Sigmoid colon (tissue), 7 donors: ENCODE data around the gene GPR61. TPM values are rescaled to one million over a fixed set of nuclear protein-coding genes. Genes with fewer than 3 reads are reported as not detected.
A peak's percentile ranks its signal among the peaks of the same experiment; 100 is the strongest.

Source experiments
- DNase-seq: peaks from one replicate; pipeline ENCODE4 v3.0.0-alpha.2; 2019
- H3K27ac ChIP-seq, 4 donors: fragments of 200-600 bp; sonication (generic); one replicate each; pipeline ENCODE4 v1.5.1; 2016 to 2019; ENCODE audit warnings: mild to moderate bottlenecking in 1 of 4
- H3K27me3 ChIP-seq, 3 donors: fragments of 200-600 bp; sonication (generic); one replicate each; pipeline ENCODE4 v1.5.1; 2019; ENCODE audit warnings: mild to moderate bottlenecking in 1 of 3
- H3K36me3 ChIP-seq, 4 donors: fragments of 200-600 bp; sonication (generic); one replicate each; pipeline ENCODE4 v1.5.1; 2016 to 2019
- H3K4me1 ChIP-seq, 4 donors: fragments of 200-600 bp; sonication (generic); one replicate each; pipeline ENCODE4 v1.5.1; 2017 to 2019
- H3K4me3 ChIP-seq, 4 donors: fragments of 200-600 bp; sonication (generic); one replicate each; pipeline ENCODE4 v1.5.1; 2017 to 2019; ENCODE audit warnings: mild to moderate bottlenecking in 2 of 4, moderate library complexity in 1 of 4
- H3K9me3 ChIP-seq, 4 donors: fragments of 200-600 bp in 3 of 4; sonication (generic) in 3 of 4; one replicate each; pipeline versions ENCODE4 v1.5.1 to v1.6.1; 2013 to 2019
- EP300 ChIP-seq, 4 donors: sonication (generic); formaldehyde crosslinking; IDR thresholded peaks; one replicate each; pipeline ENCODE4 v1.6.1; 2017; ENCODE audit warnings: antibody characterized with exemption in 4 of 4
- POLR2A ChIP-seq, 2 donors: fragments of 450-650 bp; IDR thresholded peaks; one replicate each; pipeline ENCODE4 v1.6.1; 2016; ENCODE audit warnings: antibody characterized with exemption in 2 of 2, mild to moderate bottlenecking in 2 of 2, moderate library complexity in 2 of 2
- POLR2AphosphoS5 ChIP-seq, 4 donors: sonication (generic); formaldehyde crosslinking; IDR thresholded peaks; one replicate each; pipeline ENCODE4 v1.6.1; 2017; ENCODE audit warnings: antibody characterized with exemption in 4 of 4
- WGBS, 2 donors: extraction: QIAGEN DNeasy Blood & Tissue Kit; methylation state at CpG; one replicate each; pipeline ENCODE4 v1.1.7; 2013; 5-methylcytosine and 5-hydroxymethylcytosine counted together
- intact Hi-C: fragments of 100-400 bp; cut with DNase I; formaldehyde crosslinking; loops from one replicate; pipeline ENCODE4 v1.15.1; 2023
- polyA plus RNA-seq, 3 donors: library from polyadenylated mRNA; stranded (reverse); fragments of 200-250 nt; gene quantifications; one replicate each; pipeline ENCODE4 v1.2.3, GENCODE V29; 2013
- total RNA-seq, 4 donors: library from RNA; depleted of rRNA; stranded (reverse); fragments of >200 nt; gene quantifications; one replicate each; pipeline ENCODE4 v1.1.0, GENCODE V29; 2016
- TF ChIP-seq, protein P1 (sequence below), 4 experiments: fragments of 450-650 bp in 3 of 4; fragments of 200-600 bp in 1 of 4; IDR thresholded peaks; one replicate each; pipeline ENCODE4 v1.5.1; 2016 to 2019; ENCODE audit warnings: antibody characterized with exemption in 4 of 4, mild to moderate bottlenecking in 3 of 4, moderate library complexity in 2 of 4
- donor health status: healthy with polysubstance abuse.
- donor health status: Bipolar disorder and iron deficiency.
- donor health status: healthy.

The GPR61 gene
- total and polyA plus RNA-seq, 7 donors: 0.07 to 2.2 (median 0.36) TPM; not detected in 4

DNA sequence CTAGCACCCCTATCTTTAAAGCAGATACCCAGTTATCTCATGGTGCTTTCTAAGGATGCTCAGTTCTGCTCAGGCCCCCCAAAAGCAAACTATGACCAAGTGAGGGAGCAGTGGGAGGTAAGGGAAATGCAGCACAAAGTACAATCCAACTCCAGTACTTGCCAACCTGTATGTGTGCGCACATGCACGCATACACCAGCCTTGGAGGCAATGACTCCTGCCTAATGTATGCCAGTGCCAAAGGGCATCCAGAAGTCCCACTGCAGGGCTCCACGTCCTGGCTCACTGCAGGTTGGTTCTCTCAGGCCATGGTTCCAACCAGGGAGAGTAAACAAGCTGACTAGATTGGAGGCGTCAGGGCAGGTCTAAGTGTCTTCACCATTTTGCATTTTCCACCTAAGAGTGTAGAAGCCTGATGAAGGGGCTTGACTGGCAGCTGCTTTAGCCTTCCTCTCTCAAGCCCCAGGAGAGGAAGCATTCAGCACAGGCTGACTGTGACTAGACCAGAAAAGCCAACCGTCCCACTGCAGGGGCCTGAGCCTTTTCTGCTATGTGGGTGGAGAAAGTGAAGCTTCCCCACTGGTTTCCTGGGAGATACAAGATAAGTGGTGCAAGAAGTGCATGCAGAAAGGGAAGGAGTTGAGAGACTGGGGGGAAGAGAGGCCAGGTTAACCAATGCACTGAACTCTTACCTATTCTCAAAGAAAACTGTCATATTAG, 37.9 kb upstream of the GPR61 start:
- Histone ChIP-seq H3K27me3 (no peaks in the 10 kb centered on the region), H3K4me1 (peaks cover 0 to 55% (median 42%) of the 10 kb centered on the region in 4 donors), H3K4me3 (no peak overlapping the region), H3K9me3 (no peaks in the 10 kb centered on the region), H3K27ac (peak overlapping the region; percentile 63 to 81 (median 71)), H3K36me3 (peaks cover 0 to 14% (median 8%) of the 10 kb centered on the region in 4 donors)
- intact Hi-C loops: no loop called here
- DNase-seq: no peak
- TF ChIP-seq, protein P1, sequence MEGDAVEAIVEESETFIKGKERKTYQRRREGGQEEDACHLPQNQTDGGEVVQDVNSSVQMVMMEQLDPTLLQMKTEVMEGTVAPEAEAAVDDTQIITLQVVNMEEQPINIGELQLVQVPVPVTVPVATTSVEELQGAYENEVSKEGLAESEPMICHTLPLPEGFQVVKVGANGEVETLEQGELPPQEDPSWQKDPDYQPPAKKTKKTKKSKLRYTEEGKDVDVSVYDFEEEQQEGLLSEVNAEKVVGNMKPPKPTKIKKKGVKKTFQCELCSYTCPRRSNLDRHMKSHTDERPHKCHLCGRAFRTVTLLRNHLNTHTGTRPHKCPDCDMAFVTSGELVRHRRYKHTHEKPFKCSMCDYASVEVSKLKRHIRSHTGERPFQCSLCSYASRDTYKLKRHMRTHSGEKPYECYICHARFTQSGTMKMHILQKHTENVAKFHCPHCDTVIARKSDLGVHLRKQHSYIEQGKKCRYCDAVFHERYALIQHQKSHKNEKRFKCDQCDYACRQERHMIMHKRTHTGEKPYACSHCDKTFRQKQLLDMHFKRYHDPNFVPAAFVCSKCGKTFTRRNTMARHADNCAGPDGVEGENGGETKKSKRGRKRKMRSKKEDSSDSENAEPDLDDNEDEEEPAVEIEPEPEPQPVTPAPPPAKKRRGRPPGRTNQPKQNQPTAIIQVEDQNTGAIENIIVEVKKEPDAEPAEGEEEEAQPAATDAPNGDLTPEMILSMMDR (IDR thresholded peaks at IDR 0.05): no peak
- TF ChIP-seq POLR2A (IDR thresholded peaks at IDR 0.05): no peak
- WGBS, 2 donors: 71 to 84% methylated on average over 5 of the region's 5 CpGs

GRCh38 chr1:109502364-109502851, 37.3 kb upstream of the GPR61 start:
- WGBS, 2 donors: 71 to 85% methylated on average over 3 of the region's 3 CpGs
- peak overlapping the region; percentile 63 to 81 (median 71) for H3K27ac ChIP-seq

DNA sequence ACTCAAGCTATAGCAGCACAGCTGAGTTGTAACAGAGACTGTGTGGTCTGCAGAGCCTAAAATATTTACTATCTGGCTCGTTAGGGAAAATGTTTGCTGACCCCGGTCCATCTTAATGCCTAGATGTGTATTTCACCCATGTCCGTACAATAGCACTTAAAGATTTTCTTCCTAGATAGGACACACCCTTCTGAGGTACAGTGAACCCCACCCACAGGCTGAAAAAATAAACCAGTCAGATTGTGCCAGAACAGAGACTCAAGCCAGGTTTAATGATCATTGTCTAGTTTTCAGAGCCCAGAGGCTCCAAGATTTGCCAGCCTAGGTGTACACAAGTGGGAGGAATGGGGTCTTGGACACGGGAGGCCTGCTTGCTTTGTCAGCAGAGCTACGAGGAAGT, 35.7 kb upstream of the GPR61 start:
- intact Hi-C loops: no loop called here
- H3K9me3 ChIP-seq: no peaks in the 10 kb centered on the region
- no peaks in the 10 kb centered on the region for H3K27me3 ChIP-seq
- peaks cover 0 to 52% (median 48%) of the 10 kb centered on the region in 4 donors for H3K4me1 ChIP-seq
- peak overlapping the region in 2 of 4 donors; percentile 20 to 25 for H3K27ac ChIP-seq
- no peak overlapping the region for H3K4me3 ChIP-seq
- WGBS, 2 donors: 11 to 45% methylated on average over 5 of the region's 5 CpGs
- no peaks in the 10 kb centered on the region for H3K36me3 ChIP-seq
- no peak for DNase-seq
- TF ChIP-seq, protein P1 (IDR thresholded peaks at IDR 0.05): no peak
- no peak for TF ChIP-seq EP300 (IDR thresholded peaks at IDR 0.05)
- no peak for TF ChIP-seq POLR2AphosphoS5 (IDR thresholded peaks at IDR 0.05)
- no peak for TF ChIP-seq POLR2A (IDR thresholded peaks at IDR 0.05)

More at GRCh38 chr1:109502364-109502851, 37.3 kb upstream of the GPR61 start:
- no peak for TF ChIP-seq EP300 (IDR thresholded peaks at IDR 0.05)
- TF ChIP-seq POLR2AphosphoS5 (IDR thresholded peaks at IDR 0.05): no peak
- no peak for TF ChIP-seq POLR2A (IDR thresholded peaks at IDR 0.05)
- TF ChIP-seq, protein P1 (IDR thresholded peaks at IDR 0.05): no peak
- no peak overlapping the region for H3K4me3 ChIP-seq
- no peaks in the 10 kb centered on the region for H3K27me3 ChIP-seq
- intact Hi-C loops: no loop called here
- no peak for DNase-seq
- no peaks in the 10 kb centered on the region for H3K9me3 ChIP-seq
- H3K4me1 ChIP-seq: peaks cover 0 to 55% (median 42%) of the 10 kb centered on the region in 4 donors
- peaks cover 0 to 8% (median 3%) of the 10 kb centered on the region in 4 donors for H3K36me3 ChIP-seq

GRCh38 chr1:109504974-109505373, 34.7 kb upstream of the GPR61 start:
- DNase-seq: no peak
- H3K36me3 ChIP-seq: no peaks in the 10 kb centered on the region
- intact Hi-C loops: no loop called here
- H3K27me3 ChIP-seq: no peaks in the 10 kb centered on the region
- H3K4me1 ChIP-seq: peaks cover 0 to 48% (median 43%) of the 10 kb centered on the region in 4 donors
- H3K27ac ChIP-seq: no peak overlapping the region
- 32 to 76% methylated on average over 1 of the region's 1 CpG for WGBS, 2 donors
- no peaks in the 10 kb centered on the region for H3K9me3 ChIP-seq
- H3K4me3 ChIP-seq: no peak overlapping the region
- TF ChIP-seq, protein P1 (IDR thresholded peaks at IDR 0.05): no peak
- TF ChIP-seq POLR2AphosphoS5 (IDR thresholded peaks at IDR 0.05) (no peak), EP300 (IDR thresholded peaks at IDR 0.05) (no peak), POLR2A (IDR thresholded peaks at IDR 0.05) (no peak)
